RWPE1 (cell line): ENCODE measurements around the gene AANAT.

ENCODE experiments used
- CTCF ChIA-PET: fragments of 350-600 bp; sonication (Branson Sonifier 250); formaldehyde crosslinking; extraction: SDS; loops from one replicate; lab custom pipeline; 2021; lab: Yijun Ruan, JAX
- POLR2A ChIA-PET: fragments of 400-600 bp; formaldehyde crosslinking; extraction: SDS; loops from one replicate; lab custom pipeline; 2020; ENCODE audit warnings: antibody characterized with exemption; ENCODE audit not compliant: low non-redundant PET; lab: Yijun Ruan, JAX
- DNase-seq: peaks from one replicate; pipeline ENCODE4 v3.0.0; 2012; ENCODE audit warnings: low spot score
- H3K27ac ChIP-seq: fragments of 450-650 bp; 2 replicates; pipeline ENCODE4 v1.5.1; 2017
- CTCF ChIP-seq: fragments of 450-650 bp; conservative IDR thresholded peaks from 2 replicates; pipeline ENCODE4 v1.5.1; 2017; ENCODE audit warnings: low read depth, mild to moderate bottlenecking

AANAT gene

GRCh38 chr17:76467366-76467765 lies at the start of gene AANAT:
TSS of gene AANAT (plus strand) at chr17:76467603. CDS start at chr17:76468747, 1,144 bp downstream.
- ChIA-PET CTCF (interaction anchor here (0.7 to 2.9 kb wide), 6 partner anchors 9 to 46 kb away, joined by 3 to 28 read pairs (median 6); no protein-coding TSS in a partner anchor), POLR2A (interaction anchor here (1.0 kb wide), 1 partner anchor 34 kb away, joined by 3 read pairs; no protein-coding TSS in a partner anchor)
- H3K27ac ChIP-seq, result no peak within 1 kb of the TSS
- no peak for DNase-seq
- no peak for TF ChIP-seq CTCF

GRCh38 chr17:76419576-76420260 lies 47.7 kb upstream of the AANAT start:
- no peak for DNase-seq
- POLR2A ChIA-PET, result no interaction called here
- peak overlapping the region; percentile 18; the same call in 1 of the 2 replicates for H3K27ac ChIP-seq
- CTCF ChIA-PET, result no interaction called here
- no peak for TF ChIP-seq CTCF

- peak overlapping the region; percentile 18; the same call in 1 of the 2 replicates for H3K27ac ChIP-seq
- TF ChIP-seq CTCF, result no peak
- POLR2A ChIA-PET, result no interaction called here
- CTCF ChIA-PET, result no interaction called here
- no peak for DNase-seq
Measured at GRCh38 chr17:76420356-76421043, 46.9 kb upstream of the AANAT start.

- no peak for DNase-seq
- ChIA-PET POLR2A (no interaction called here), CTCF (interaction anchor here (0.6 kb wide), 1 partner anchor 46 kb away, joined by 3 read pairs; the partner anchor contains the start of gene AANAT)
- H3K27ac ChIP-seq, result peak overlapping the region; percentile 18; the same call in 1 of the 2 replicates
- no peak for TF ChIP-seq CTCF
Measured at GRCh38 chr17:76421044-76421407, 46.4 kb upstream of the AANAT start.

- CTCF ChIA-PET, result interaction anchor here (0.5 kb wide), 1 partner anchor 31 kb away, joined by 3 read pairs; no protein-coding TSS in a partner anchor
- H3K27ac ChIP-seq, result no peak overlapping the region
- POLR2A ChIA-PET, result no interaction called here
Measured at GRCh38 chr17:76422406-76422805, 45.0 kb upstream of the AANAT start.

More at GRCh38 chr17:76422406-76422805, 45.0 kb upstream of the AANAT start:
- TF ChIP-seq CTCF, result no peak
- DNase-seq, result no peak
